ENCODE data around the gene RHOBTB1. TPM values are rescaled to one million over a fixed set of nuclear protein-coding genes. Genes with fewer than 3 reads are reported as not detected.

Gene RHOBTB1
- total and polyA plus RNA-seq, 2 experiments from 2014 or later = 4.6 to 13.2 TPM

- Mint-ChIP-seq H3K4me1 (peaks cover 7% of the 10 kb centered on the region; the same call in 2 of the 3 replicates), H3K36me3 (ENCODE audit: low read depth) (no peaks in the 10 kb centered on the region; the same call in 2 of the 3 replicates), H3K4me3 (no peak overlapping the region), H3K9me3 (no peaks in the 10 kb centered on the region), H3K27me3 (ENCODE audit: insufficient read depth, low read depth, poor library complexity) (no peaks in the 10 kb centered on the region), H3K27ac (no peak overlapping the region)
- Histone ChIP-seq H4K20me1 (replicated peaks; ENCODE audit: insufficient read depth) (no peaks in the 10 kb centered on the region), H3K27ac (ENCODE audit: low read depth) (no peak overlapping the region), H3K79me2 (replicated peaks; ENCODE audit: insufficient read depth) (no peaks in the 10 kb centered on the region), H2AFZ (no peak overlapping the region), H3K4me3 (no peak overlapping the region), H3K4me2 (no peak overlapping the region), H3K27me3 (ENCODE audit: insufficient read depth) (no peaks in the 10 kb centered on the region), H3K36me3 (ENCODE audit: insufficient read depth) (no peaks in the 10 kb centered on the region), H3K4me1 (ENCODE audit: insufficient read depth) (no peaks in the 10 kb centered on the region), H3F3A (replicated peaks; ENCODE audit: low read depth) (no peaks in the 10 kb centered on the region), H3K9me2 (ENCODE audit: insufficient read depth) (peaks cover 13% of the 10 kb centered on the region)
- no peak for ATAC-seq
- DNase-seq (ENCODE audit: low spot score) = no peak
- TF ChIP-seq JUNB (IDR thresholded peaks at IDR 0.05; ENCODE audit: unreplicated experiment) (no peak), CTCF (conservative IDR thresholded peaks at IDR 0.05; ENCODE audit: low read depth in 2 of 2) (no peak), ZNF114 (CRISPR knock-in tag; IDR thresholded peaks at IDR 0.05) (no peak), EZH2 (IDR thresholded peaks at IDR 0.05; ENCODE audit: low read depth, unreplicated experiment) (no peak), ZNF462 (CRISPR knock-in tag; IDR thresholded peaks at IDR 0.05) (no peak), REST (IDR thresholded peaks at IDR 0.05; ENCODE audit: unreplicated experiment) (no peak), ZNF331 (CRISPR knock-in tag; IDR thresholded peaks at IDR 0.05; ENCODE audit: low read depth) (no peak), EZH2phosphoT487 (IDR thresholded peaks at IDR 0.05; ENCODE audit: unreplicated experiment) (no peak)
Measured at GRCh38 chr10:60919551-60919950, 24.4 kb downstream of the RHOBTB1 start.

Data from GM23338 (cell line).